ENCODE data around the gene PRKCH.

Gene PRKCH

DNA sequence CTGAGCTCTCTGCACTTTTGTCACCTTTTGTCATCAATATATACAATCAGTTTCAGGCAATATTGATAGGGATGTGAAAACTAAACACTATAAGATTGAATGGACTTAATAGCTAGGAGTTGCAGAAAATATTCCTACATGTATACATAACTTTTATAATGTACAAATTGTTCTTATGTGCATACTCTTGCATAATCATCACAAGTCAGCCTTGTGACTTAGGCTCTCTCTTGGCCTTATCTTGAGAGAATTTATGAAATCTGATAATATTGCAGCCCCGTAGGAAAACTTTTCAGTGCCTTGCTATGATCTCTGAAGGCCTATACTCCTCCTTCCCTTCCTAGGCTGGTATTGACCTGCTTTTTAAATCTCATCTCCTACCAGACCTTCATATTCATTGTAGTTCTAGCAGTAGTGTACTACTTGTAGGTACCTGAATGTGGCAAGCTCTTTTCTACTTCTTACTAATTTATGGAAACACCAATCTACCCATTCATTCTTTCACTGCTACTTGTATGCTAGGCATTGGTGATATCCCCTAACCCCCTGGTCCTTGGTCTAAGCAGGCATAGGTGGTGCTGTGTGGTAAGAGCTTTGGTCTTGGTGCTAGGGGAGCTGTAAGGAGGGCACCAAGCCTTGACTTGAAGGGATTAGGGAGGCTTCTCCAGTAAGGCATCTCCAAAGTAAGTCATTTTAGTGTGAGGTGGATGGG is 100.0 kb downstream of the PRKCH start:
- H3K9me3 ChIP-seq (ENCODE audit: insufficient read depth, low read depth, low read length) = peaks cover 3% of the 10 kb centered on the region; the same call in 1 of the 2 replicates
- no peak overlapping the region for H3K4me2 ChIP-seq (ENCODE audit: low read depth, low read length, poor library complexity, severe bottlenecking)
- H3K79me2 ChIP-seq (ENCODE audit: insufficient read depth, low read length) = peaks cover 100% of the 10 kb centered on the region
- no peaks in the 10 kb centered on the region for H3K9me2 ChIP-seq (replicated peaks; ENCODE audit: low read depth, low read length)
- H3F3A ChIP-seq (ENCODE audit: low read depth) = no peaks in the 10 kb centered on the region
- H3K4me1 ChIP-seq (ENCODE audit: insufficient read depth, low read length, poor library complexity, severe bottlenecking) = peaks cover 54% of the 10 kb centered on the region
- H2AFZ ChIP-seq (ENCODE audit: low read length) = no peak overlapping the region
- H3K27me3 ChIP-seq (ENCODE audit: insufficient read depth, low read length, poor library complexity, severe bottlenecking) = no peaks in the 10 kb centered on the region
- H3K9ac ChIP-seq (ENCODE audit: low read depth, low read length, poor library complexity, severe bottlenecking) = no peak overlapping the region
- TF ChIP-seq, protein P1, sequence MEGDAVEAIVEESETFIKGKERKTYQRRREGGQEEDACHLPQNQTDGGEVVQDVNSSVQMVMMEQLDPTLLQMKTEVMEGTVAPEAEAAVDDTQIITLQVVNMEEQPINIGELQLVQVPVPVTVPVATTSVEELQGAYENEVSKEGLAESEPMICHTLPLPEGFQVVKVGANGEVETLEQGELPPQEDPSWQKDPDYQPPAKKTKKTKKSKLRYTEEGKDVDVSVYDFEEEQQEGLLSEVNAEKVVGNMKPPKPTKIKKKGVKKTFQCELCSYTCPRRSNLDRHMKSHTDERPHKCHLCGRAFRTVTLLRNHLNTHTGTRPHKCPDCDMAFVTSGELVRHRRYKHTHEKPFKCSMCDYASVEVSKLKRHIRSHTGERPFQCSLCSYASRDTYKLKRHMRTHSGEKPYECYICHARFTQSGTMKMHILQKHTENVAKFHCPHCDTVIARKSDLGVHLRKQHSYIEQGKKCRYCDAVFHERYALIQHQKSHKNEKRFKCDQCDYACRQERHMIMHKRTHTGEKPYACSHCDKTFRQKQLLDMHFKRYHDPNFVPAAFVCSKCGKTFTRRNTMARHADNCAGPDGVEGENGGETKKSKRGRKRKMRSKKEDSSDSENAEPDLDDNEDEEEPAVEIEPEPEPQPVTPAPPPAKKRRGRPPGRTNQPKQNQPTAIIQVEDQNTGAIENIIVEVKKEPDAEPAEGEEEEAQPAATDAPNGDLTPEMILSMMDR (conservative IDR thresholded peaks at IDR 0.05; ENCODE audit: low read length) = no peak
- TF ChIP-seq EZH2phosphoT487 (IDR thresholded peaks at IDR 0.05; ENCODE audit: borderline replicate concordance) = no peak
- H4K20me1 ChIP-seq (ENCODE audit: insufficient read depth, low read length, poor library complexity, severe bottlenecking) = peaks cover 9% of the 10 kb centered on the region
- no peak overlapping the region for H3K4me3 ChIP-seq (ENCODE audit: low read length, poor library complexity, severe bottlenecking)
- peaks cover 13% of the 10 kb centered on the region for H3K36me3 ChIP-seq (ENCODE audit: insufficient read depth, low read length)

DNA sequence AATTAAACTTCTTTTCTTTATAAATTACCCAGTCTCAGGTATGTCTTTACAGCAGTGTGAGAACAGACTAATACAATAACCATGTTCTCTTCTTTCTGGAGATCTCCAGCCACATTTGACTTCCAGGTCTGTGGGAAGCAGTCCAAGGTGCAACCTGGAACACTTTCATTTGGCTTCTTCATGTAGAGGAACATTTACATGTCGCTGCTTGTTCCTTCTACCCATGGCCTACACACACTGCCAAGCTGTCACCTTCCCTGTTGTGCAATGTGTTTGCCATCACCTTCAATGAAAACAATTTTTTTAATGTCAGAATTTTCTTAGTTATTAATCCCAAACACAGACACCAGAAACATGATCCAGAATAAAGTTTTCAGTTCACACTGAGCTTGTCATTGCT is 104.7 kb downstream of the PRKCH start:
- Histone ChIP-seq H3K9me2 (replicated peaks; ENCODE audit: low read depth, low read length) (no peaks in the 10 kb centered on the region), H4K20me1 (ENCODE audit: insufficient read depth, low read length, poor library complexity, severe bottlenecking) (peaks cover 7% of the 10 kb centered on the region), H3K79me2 (ENCODE audit: insufficient read depth, low read length) (peaks cover 99% of the 10 kb centered on the region), H2AFZ (ENCODE audit: low read length) (no peak overlapping the region), H3K4me2 (ENCODE audit: low read depth, low read length, poor library complexity, severe bottlenecking) (no peak overlapping the region), H3K9ac (ENCODE audit: low read depth, low read length, poor library complexity, severe bottlenecking) (no peak overlapping the region), H3K4me3 (ENCODE audit: low read length, poor library complexity, severe bottlenecking) (no peak overlapping the region), H3K27me3 (ENCODE audit: insufficient read depth, low read length, poor library complexity, severe bottlenecking) (no peaks in the 10 kb centered on the region), H3F3A (ENCODE audit: low read depth) (no peaks in the 10 kb centered on the region), H3K9me3 (ENCODE audit: insufficient read depth, low read depth, low read length) (peaks cover 3% of the 10 kb centered on the region; the same call in 1 of the 2 replicates), H3K4me1 (ENCODE audit: insufficient read depth, low read length, poor library complexity, severe bottlenecking) (peaks cover 21% of the 10 kb centered on the region), H3K36me3 (ENCODE audit: insufficient read depth, low read length) (peaks cover 16% of the 10 kb centered on the region)
- TF ChIP-seq, protein P1 (conservative IDR thresholded peaks at IDR 0.05; ENCODE audit: low read length) = no peak
- TF ChIP-seq EZH2phosphoT487 (IDR thresholded peaks at IDR 0.05; ENCODE audit: borderline replicate concordance) = no peak

DNA sequence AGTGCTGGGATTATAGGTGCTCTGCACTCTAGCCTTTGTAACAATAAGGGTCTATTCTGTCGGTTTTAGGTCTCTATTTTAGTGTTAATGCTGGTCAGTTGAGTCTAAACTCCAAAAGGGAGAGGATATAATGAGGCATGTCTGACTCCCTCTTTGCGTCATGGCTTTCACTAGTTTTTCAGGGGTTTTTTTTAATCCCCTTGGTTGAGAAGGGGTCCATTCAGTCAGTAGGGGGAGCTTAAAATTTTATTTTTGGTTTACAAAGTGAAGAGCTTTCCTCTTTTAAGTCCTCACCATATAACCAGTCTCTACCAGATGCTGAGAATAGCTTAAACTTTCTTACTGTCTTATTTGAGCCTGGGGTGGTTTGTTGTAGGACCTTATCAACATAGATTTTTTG is 106.9 kb downstream of the PRKCH start:
- H3K9me3 ChIP-seq (ENCODE audit: insufficient read depth, low read depth, low read length) = peaks cover 3% of the 10 kb centered on the region; the same call in 1 of the 2 replicates
- peaks cover 27% of the 10 kb centered on the region for H3K4me1 ChIP-seq (ENCODE audit: insufficient read depth, low read length, poor library complexity, severe bottlenecking)
- H3K27me3 ChIP-seq (ENCODE audit: insufficient read depth, low read length, poor library complexity, severe bottlenecking) = no peaks in the 10 kb centered on the region
- no peaks in the 10 kb centered on the region for H3K9me2 ChIP-seq (replicated peaks; ENCODE audit: low read depth, low read length)
- no peaks in the 10 kb centered on the region for H3F3A ChIP-seq (ENCODE audit: low read depth)
- H3K4me3 ChIP-seq (ENCODE audit: low read length, poor library complexity, severe bottlenecking) = no peak overlapping the region
- peak overlapping the region; percentile 37 for H3K9ac ChIP-seq (ENCODE audit: low read depth, low read length, poor library complexity, severe bottlenecking)
- H2AFZ ChIP-seq (ENCODE audit: low read length) = no peak overlapping the region
- H3K36me3 ChIP-seq (ENCODE audit: insufficient read depth, low read length) = peaks cover 12% of the 10 kb centered on the region
- H3K79me2 ChIP-seq (ENCODE audit: insufficient read depth, low read length) = peaks cover 99% of the 10 kb centered on the region
- H4K20me1 ChIP-seq (ENCODE audit: insufficient read depth, low read length, poor library complexity, severe bottlenecking) = peaks cover 7% of the 10 kb centered on the region
- peak overlapping the region; percentile 15 for H3K4me2 ChIP-seq (ENCODE audit: low read depth, low read length, poor library complexity, severe bottlenecking)
- TF ChIP-seq, protein P1 (conservative IDR thresholded peaks at IDR 0.05; ENCODE audit: low read length) = peak; percentile 33; the same call in 1 of the 2 replicates
- no peak for TF ChIP-seq EZH2phosphoT487 (IDR thresholded peaks at IDR 0.05; ENCODE audit: borderline replicate concordance)

All from Loucy (cell line).